Panc1 (cell line): ENCODE measurements around the gene KIFC3.

Source experiments
- CTCF ChIP-seq: fragments of 450-650 bp; IDR thresholded peaks from 2 replicates; pipeline ENCODE4 v1.5.1; 2017; ENCODE audit warnings: mild to moderate bottlenecking
- REST ChIP-seq, 2 experiments: IDR thresholded peaks; 2 replicates each; pipeline ENCODE4 v1.6.1; 2011 to 2012; ENCODE audit warnings: low read depth in 2 of 2, control low read depth in 1 of 2, low read length in 1 of 2, mild to moderate bottlenecking in 1 of 2, moderate library complexity in 1 of 2; ENCODE audit not compliant: insufficient read depth in 1 of 2
- TCF7L2 ChIP-seq: IDR thresholded peaks from 2 replicates; pipeline ENCODE4 v1.6.1; 2011; ENCODE audit warnings: mild to moderate bottlenecking, low read depth, low read length, inconsistent platforms

GRCh38 chr16:57747996-57748395 is 54.3 kb downstream of the KIFC3 start:
- TF ChIP-seq CTCF (no peak), REST (IDR thresholded peaks at IDR 0.05; ENCODE audit: insufficient read depth in 1 of 2, low read depth in 2 of 2, low read length in 1 of 2) (no peak), TCF7L2 (no peak)
